GM12872 (cell line): ENCODE measurements around the gene SLN.

Source experiments
- CTCF ChIP-seq: IDR thresholded peaks from 3 replicates; pipeline ENCODE4 v1.5.1; 2011; ENCODE audit warnings: low read depth, mild to moderate bottlenecking, low read length, moderate library complexity; ENCODE audit not compliant: insufficient read depth

SLN gene

GRCh38 chr11:107731941-107732688 is 20.3 kb upstream of the SLN start:
- TF ChIP-seq CTCF = no peak

GRCh38 chr11:107722662-107723061 is 10.8 kb upstream of the SLN start:
- TF ChIP-seq CTCF = no peak

GRCh38 chr11:107721207-107721606 is 9.4 kb upstream of the SLN start:
- no peak for TF ChIP-seq CTCF

GRCh38 chr11:107720303-107720774 is 8.5 kb upstream of the SLN start:
- no peak for TF ChIP-seq CTCF

- TF ChIP-seq CTCF = no peak
Observed at GRCh38 chr11:107719557-107720302, 7.9 kb upstream of the SLN start.

GRCh38 chr11:107719073-107719472 is 7.2 kb upstream of the SLN start:
- no peak for TF ChIP-seq CTCF

- TF ChIP-seq CTCF = no peak
Observed at GRCh38 chr11:107716884-107717532, 5.2 kb upstream of the SLN start.
